SW480 (cell line): ENCODE measurements around the gene FAM167B.

ENCODE experiments used
- DNase-seq: peaks from one replicate; pipeline ENCODE4 v3.0.0-alpha.2; 2016; ENCODE audit warnings: low spot score

The FAM167B gene

DNA sequence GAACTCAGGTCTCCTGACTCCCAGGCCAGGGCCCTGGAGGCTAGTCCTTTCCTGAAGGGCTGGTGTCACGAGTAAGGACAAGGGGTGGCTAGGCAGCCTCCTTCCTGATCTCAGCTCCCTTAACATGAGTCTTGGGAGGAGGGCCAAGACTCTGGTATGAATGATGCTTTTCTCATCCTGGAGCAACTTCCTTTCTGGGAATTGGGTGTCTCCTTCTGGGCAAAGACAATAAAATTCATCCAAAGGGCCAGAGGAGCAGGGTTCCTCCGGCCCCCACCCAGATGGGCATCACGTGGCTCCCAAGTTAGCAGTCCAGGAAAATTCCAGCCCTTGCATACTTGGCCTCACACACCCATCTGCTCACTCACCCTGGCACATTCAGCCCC, at the start of gene FAM167B:
Gene FAM167B (plus strand): TSS at position 335 of the 386 bp plus-strand sequence. CDS start 200 bp downstream, outside the sequence.
- no peak for DNase-seq

DNA sequence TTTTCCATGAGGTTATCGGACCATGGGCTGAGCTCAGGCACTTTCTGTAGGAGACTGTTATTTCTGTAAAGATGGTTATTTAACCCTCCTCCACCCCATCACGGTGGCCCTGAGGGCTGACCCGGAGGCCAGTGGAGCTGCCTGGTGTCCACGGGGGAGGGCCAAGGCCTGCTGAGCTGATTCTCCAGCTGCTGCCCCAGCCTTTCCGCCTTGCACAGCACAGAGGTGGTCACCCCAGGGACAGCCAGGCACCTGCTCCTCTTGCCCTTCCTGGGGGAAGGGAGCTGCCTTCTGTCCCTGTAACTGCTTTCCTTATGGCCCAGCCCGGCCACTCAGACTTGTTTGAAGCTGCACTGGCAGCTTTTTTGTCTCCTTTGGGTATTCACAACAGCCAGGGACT, 49.2 kb upstream of the FAM167B start:
- no peak for DNase-seq

DNA sequence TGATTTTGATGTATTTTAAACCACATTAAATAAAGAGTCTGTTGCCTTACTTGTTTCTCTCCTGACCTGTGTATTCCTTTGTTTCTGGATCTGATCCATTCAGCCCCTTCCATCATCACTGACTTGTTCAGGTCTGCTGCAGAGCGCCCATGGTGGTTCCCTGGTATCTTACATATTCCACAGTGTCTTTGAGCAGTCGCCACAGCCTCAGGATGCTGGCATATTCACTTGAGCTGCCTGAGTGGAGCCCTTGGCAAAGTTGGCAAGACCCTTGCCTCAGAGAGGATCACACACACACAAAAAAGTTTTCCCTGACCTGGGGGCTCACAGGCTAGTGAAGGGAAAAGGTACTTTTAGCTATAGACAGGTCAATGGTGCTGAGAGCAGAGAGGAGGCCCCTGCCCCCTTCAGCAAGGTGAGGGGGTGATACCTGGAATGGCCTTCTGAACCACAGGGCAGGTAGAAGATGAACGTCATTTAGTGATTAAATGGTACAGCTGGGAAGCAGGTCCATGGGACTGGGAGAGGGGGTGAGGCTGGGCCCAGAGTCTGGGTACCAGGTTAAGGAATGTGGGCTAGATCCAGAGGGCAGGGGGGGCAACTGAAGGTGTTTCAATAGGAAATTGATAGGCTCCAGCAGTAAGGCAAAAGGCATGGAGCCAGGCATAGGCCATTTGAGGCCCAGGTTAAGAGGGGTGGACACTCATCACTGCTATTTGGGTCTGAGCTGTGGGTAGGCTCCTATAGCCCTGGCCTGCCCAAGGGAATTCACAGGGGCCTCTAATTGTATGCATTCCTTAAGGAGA, 48.6 kb upstream of the FAM167B start:
- no peak for DNase-seq

DNA sequence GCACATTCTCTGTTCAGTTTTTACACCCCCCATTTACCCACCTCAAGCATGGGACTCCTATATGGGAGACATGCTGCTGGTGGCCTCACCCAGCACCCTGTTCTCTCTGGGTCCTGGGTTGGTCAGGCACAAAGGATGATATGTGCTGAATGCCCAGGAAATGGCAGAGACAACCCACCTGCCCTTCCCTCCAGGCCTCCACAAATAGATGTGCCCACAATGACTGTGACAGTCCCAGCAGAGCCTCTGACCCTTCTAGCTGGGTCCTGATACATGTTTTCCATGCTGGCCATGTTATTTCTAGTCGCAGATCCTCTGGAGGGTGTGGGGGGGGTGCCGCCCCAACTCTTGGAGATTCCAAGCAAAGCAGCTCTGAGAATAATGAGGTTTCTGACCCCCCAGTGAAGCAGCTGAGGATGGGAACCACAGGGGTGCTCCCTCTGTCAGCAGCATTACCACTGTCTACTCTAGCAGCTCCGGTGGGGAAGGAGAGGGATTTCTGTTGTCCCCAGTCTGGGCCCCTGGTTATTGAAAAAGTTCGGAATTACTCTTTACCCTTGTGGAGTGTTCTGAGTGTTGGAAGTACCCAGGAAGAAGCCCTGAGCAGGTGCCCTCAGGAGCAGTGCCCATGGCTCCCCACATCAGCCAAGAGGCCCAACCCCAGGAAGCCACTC, 47.8 kb upstream of the FAM167B start:
- DNase-seq, result no peak

DNA sequence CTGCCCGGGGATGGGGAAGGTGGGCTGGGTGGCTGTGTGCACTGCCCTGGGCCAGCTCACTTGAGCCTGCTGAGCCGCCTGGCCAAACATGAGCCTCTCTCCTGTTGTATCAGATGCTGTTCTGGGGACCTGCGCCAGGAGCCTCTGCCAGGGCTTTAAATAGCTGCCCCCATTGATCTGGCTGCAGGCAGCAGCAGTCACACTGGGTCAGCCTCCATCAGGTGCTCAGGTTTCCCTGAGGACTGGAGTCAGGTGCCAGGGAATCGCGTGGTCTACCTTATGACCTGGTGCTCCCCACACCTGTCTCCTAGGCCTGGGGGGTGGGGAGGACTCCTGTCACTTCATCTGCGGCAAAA, 47.3 kb upstream of the FAM167B start:
- DNase-seq, result no peak

DNA sequence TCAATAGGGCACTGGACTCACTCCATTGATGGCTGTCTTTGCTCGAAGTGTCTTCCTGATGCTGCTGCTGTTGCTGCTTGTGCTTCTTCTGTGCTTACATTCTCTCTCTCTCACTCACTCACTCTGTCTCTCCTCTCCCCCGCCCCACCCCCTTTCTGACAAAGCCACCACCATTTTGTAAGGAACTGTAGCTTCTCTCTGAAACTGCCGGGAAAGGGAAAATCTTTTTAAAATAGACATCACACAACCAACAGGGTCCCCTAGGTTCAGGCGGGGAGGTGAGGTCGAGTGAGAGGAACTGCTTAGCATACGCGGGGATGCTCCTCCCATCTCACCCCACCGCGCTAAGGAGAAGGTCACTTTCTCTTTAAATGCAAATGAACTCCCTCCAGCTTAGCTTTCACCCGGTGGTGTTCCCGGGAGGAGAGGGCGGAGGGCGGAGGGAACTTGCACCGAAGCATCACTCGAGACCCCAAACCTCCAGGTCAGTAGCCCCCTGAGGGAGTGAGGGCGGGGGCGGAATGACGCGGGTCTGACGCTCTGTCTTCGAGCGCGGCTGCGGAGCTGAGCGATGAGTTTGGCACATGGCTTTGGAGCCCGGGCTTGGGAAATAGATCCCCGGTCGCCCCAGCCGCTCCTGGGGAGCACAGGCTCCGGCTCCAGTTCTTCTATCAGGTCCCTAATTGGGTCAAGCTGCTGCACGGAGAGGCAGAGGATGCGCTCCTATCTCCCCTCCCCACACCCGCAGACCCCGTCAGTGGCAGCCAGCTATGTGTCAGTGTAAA, 46.6 kb upstream of the FAM167B start, which contains the start of gene CCDC28B:
Gene CCDC28B (plus strand): TSS at position 370 of the 785 bp plus-strand sequence. CDS start 1,341 bp downstream, outside the sequence.
- peak; percentile 56 for DNase-seq

DNA sequence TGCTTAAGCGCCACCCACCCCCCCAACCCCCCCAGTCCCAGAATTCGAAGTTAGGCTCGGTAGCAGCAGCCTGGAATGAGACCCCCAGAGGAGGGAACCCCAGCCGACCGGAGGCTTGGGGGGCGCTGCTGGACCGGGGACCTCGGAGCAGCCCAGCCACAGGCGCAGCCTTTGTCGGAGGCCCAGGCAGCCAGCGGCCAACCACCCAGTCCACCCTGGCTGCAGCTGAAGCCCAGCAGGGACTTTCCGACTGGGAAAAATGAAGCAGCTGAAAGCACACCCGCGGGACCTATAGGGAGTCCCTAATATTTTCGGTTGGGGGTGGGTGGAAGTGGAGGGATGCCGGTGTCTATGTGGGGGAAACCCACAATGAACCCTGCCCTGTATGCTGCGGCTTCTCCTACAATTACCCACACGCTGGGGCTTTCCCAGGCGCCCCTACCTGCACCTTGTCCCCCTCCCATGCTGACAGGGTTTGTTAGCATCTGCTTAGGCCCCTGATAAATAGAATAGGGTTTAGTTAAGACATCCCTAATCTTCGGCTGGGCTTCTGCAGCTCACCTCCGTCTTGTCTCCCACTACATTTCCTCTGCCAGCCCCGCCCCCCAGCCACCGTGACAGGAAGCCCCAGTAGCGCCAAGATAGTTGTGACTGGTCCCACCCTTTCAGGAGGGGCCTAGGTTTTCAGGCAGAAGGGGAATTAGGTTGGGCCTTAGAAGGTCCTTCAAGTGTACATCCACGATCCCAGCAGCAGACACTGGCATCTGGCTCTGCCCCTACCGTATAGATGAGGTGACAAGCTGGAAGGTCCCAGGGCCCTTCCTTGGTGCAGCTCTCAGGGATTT, 45.8 kb upstream of the FAM167B start:
- peak; percentile 36 for DNase-seq

DNA sequence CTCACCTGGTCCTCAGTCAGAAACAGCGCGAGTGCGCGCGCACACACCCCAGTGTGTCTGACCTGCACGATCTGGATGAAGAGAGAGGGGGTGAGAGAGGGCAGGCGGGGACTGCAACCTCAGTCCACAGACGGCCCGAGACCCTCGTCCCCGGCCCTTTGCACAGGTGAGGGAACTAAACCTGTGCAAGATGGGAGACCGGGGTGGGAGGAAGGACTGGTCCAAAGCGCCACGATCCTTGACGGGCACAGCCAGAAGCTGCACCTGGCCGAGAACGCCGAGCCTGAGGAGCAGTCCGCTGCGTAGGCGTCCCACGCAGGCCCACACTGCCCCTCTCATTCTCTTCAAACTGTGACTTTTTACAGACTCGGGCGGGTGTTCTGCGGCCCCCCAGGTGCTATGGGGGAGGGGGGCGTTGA, 42.1 kb upstream of the FAM167B start:
- no peak for DNase-seq

DNA sequence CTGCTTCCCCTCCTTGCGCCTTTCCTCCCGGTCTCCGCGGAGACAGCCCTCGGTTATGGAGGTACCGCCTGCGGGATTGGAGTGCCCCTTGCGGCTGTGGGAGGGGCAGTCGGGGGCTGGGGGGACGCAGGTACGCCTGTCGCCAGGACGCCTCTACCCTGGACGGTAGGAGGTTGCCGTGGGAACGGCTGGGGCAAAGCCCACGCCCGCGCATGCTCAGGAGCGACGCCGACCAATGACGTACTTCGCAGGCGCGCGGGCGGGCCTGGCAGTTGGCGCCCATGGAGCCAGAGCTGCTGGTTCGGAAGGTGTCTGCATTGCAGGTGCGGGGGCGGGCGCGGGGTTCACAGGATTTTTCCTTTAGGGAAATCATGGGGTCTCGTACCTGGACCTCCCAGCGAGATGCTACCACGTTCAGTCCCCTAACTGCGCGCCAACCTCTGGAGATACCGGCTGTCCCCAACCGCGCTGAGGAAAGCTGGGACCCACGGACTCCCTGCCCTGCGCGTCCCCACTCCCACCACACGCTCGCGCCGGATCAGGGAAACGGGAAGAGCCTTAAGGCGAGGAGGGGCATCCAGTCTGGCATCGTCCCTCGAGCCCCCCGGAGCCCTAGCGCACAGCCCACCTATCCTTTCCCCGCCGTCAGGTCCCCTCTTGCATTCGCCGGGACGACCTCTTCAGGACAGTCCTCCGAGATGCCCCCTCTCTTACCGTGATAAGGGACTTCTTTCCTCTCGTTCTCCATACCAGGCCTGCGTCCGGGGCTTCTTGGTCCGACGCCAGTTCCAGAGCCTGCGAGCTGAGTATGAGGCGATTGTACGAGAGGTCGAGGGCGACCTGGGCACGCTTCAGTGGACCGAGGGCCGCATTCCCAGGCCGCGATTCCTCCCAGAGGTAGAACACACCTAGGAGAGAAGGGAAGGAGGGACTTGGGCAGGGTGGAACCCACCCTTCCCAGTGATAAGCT, 41.3 kb upstream of the FAM167B start, which contains the start of gene IQCC:
Gene IQCC (plus strand): TSS at position 271 of the 970 bp plus-strand sequence. CDS start 11 bp downstream, at position 282.
- peak; percentile 86 for DNase-seq

DNA sequence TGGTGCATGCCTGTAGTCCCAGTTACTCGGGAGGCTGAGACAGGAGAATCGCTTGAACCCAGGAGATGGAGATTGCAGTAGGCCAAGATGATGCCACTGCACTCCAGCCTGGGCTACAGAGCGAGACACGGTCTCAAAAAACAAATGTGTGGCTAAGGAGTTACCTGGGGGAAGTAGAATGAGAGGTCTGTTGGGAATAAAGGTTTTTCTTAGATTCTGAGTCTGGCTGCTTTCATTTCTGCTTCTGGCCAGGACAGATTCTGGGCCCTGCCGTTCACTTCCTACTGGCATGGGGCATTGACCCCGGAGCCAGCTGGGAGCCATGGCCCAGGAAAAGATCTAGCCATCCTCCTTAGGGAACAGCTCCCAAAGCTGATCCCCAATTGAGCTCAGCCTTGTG, 38.6 kb upstream of the FAM167B start:
- DNase-seq, result no peak

DNA sequence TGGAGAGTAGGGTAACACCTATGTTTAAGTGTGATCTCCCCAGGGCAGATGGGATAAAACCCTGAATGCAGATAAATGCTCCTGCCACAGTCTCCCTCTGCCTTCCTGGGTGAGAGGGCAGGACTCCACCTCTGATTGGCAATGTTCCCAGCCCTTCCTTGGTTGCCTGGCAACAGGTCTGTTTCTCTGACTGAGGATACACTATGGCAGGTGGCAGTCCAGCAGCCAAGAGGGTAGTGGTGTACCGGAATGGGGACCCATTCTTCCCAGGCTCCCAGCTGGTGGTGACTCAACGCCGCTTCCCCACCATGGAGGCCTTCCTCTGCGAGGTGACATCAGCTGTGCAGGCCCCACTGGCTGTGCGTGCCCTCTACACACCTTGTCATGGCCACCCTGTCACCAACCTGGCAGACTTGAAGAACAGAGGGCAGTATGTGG, 38.1 kb upstream of the FAM167B start, which contains the start of gene DCDC2B:
Gene DCDC2B (plus strand): TSS at position 199 of the 438 bp plus-strand sequence. CDS start 5 bp downstream, at position 204.
- peak; percentile 64 for DNase-seq

DNA sequence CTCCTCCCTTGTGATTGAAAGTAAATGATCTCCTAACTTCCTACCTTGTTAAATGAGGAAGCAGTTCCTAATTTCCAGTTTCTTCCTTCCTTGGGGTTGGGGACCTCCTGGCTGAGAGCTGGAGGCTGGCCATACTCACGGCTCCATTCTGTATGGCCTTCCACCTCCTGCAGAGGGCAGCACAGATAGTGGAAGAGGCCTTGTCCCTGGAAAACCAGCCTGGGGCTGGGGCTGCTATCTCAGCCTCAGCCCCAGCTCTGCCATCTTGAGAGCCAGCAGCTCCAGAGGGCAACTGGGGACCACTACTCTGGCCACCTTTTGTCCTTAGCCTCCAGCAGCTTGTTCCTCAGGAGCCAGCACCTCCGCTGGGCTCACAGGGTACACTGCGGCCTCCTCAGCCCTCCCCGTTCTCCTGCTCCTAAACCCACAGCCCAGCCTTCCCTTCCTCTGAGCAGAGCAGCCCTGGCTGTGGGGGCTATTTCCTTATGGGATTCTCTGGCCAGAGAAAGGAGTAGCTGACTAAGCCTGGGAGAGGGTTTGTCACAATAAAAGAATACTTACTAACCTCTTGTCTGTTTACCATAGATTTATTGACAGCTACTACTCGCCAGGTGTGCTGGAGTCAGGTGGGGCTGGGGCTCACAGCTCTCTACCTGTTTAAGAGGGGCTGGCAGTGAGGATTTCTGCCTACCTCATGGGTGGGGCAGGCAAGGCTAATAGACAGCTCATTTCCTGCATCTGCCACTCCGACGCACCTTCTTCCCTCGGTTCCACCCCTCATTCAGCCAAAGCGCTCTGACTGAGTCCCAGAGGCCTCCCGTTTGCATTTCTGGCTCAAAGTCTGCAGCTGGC, 31.2 kb upstream of the FAM167B start:
- DNase-seq, result peak; percentile 48

DNA sequence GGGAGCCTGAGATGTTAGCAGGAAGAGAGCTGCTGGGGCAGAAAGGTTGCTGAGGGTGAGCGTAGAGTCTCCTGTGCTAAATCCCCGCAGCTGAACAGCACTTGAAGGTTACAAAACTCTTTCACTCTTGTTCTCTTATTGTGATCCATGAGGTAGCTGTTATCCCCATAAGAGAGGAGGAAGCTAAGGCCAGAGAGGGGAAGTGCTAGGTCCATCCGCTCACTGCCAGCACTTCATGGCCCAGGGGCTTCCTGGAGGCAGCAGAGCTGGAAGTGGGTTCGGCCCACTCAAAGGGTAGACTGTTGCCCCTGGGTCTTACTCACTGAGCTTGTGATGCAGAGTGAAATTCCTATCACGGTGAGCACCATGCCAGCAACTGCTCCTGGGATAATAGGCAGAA, 30.5 kb upstream of the FAM167B start:
- no peak for DNase-seq

DNA sequence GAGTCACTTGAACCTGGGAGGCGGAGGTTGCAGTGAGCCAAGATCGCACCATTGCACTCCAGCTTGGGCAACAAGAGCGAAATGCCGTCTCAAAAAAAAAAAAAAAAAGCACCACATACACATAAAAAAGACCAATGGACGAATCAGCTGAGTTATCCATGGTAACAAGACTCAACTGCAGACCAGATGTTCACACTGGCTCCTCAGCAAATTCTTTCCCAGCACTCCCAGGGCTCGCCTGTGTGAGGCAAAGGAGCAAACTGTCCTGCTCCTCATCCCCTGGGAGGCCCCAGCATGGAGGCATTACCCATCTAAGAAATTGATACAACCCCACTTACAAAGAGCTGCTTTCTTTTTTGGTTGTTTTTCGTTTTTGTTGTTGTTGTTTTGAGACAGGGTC, 28.0 kb upstream of the FAM167B start:
- no peak for DNase-seq

DNA sequence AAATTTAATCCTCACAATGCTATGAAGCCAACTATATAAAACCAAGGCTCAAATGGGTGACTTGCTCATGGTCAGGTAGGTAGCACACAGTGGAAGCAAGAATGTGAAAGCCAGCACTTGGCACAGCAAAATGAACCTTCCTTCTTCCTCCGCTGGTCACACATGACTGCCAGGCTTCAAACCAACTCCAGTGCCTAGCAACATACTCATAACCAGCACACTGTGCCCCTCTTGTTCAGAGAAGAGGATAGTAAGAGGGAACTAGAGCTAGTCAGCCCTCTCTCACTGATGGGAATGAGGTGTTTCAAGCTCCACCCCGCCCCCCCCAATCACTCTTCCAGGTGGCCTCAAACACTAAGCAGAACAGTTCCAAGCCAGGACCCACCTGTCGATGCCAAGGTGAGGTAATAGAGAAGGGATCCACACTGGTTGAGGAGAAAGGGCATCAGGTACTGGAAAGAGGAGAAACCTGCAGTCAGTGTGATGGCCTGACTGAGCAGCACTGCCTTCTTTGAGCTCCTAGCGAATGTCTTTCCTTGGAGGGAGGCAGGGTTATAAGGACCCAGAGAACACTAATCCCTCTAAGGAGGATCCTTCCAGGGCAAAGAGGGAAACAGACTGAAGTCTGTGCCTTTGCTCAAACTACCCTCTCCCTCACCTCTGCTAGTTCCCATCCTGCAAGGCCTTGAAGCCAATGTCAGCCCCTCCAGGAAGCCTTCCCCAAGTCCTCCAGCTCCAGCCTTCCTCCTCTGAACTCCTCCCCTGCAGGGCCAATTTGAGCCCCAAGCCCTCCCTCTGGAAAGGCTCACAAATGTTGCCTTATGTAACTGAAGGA, 26.1 kb upstream of the FAM167B start:
- DNase-seq, result no peak

DNA sequence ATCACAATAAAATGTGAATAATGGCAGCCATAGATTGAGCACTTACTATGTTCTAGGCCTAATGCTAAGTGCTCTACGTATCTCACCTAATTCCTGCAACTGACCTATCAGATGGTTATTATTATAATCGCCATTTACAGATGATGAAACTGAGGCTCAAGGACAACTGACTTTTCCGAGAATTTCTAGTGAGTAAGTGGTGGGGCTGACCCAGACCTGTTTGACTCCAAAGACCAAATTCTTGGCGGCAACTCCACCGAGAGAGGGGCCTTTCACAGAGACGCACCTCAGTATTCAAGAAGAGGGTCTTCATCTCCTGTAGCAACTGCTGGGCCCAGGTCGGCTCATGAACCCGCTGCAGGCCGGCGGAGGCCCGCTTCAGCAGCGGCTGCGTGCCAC, 25.4 kb upstream of the FAM167B start:
- DNase-seq, result no peak

DNA sequence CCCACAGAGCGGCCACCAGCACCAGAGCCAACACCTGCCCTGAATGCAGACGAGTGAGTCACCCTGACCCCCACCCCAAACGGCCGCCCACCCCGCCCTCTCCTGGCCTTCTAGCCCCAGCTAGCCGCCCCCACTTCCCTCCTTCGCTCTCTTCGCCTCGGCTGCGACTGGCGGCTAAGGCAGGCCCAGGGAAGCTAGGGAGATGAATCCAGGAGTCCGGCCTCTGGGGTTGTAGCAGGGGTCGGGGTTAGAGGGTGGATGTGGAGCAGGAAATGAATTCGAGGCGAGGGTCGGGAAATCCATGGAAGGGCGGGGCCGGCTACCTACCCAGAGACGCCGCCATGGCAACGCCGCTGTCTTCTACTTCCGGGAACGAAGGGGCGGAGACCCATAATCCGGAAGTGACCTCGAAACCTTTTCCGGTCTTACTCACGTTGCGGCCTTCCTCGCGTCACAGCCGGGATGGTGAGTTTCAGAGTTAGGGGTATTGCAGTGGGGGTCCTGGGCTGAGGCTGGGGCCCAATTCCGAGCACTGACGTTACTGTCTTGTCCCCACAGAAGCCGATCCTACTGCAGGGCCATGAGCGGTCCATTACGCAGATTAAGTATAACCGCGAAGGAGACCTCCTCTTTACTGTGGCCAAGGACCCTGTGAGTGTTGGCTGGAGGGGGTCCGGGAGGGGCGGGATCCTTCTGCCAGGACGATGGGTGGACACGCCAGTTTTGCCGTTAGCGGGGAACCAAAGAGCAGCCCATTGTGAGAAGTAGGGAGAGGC, 24.9 kb upstream of the FAM167B start, which contains the start of the genes EIF3I and TMEM234:
Gene EIF3I (plus strand): TSS at position 428 of the 776 bp plus-strand sequence. CDS start 35 bp downstream, at position 463.
Gene TMEM234 (minus strand): TSS at position 374 of the 776 bp plus-strand sequence. CDS start 31 bp downstream, at position 343.
- peak; percentile 88 for DNase-seq
